GM12878 (cell line): ENCODE results near the gene ITPR2. TPM values are rescaled to one million over a fixed set of nuclear protein-coding genes. Genes with fewer than 3 reads are reported as not detected.

Source experiments
- ATAC-seq: fragments of 200-7000 bp; cut with Tn5 transposase; 3 replicates; pipeline ENCODE4 v1.9.1; 2020; ENCODE audit warnings: mild to moderate bottlenecking, moderate library complexity
- BruUV-seq: library from RNA; stranded (reverse); fragments of 400-500 nt; replicated peaks from 2 replicates; lab custom pipeline; 2021; lab: Mats Ljungman, UMichigan
- CTCF ChIA-PET: fragments of 300-600 bp; sonication (Branson Sonifier 250); formaldehyde crosslinking; extraction: SDS; loops from one replicate; lab custom pipeline; 2021; ENCODE audit warnings: inconsistent platforms; lab: Yijun Ruan, JAX
- POLR2A ChIA-PET: fragments of 350-600 bp; formaldehyde crosslinking; extraction: SDS; loops from one replicate; lab custom pipeline; 2021; ENCODE audit warnings: inconsistent platforms; lab: Charles Lee
- RAD21 ChIA-PET: fragments of 300-600 bp; sonication (Branson Sonifier 250); formaldehyde crosslinking; loops from one replicate; lab custom pipeline; 2023; ENCODE audit warnings: antibody characterized with exemption; ENCODE audit not compliant: unreplicated experiment; lab: Charles Lee
- SMC1A ChIA-PET: fragments of 300-600 bp; sonication (Branson Sonifier 250); formaldehyde crosslinking; loops from one replicate; lab custom pipeline; 2023; ENCODE audit not compliant: unreplicated experiment, uncharacterized antibody; lab: Charles Lee
- DNase-seq: peaks from one replicate; pipeline ENCODE4 v3.0.0-alpha.2; 2011; ENCODE audit warnings: low read depth, low spot score
- FAIRE-seq: peaks from 3 replicates; lab custom pipeline; 2011; peaks lifted over from hg19 to GRCh38; lab: Jason Lieb, UNC
- H2AFZ ChIP-seq: 2 replicates; pipeline ENCODE4 v1.6.0; 2011; ENCODE audit warnings: low read depth, low read length, control low read depth; ENCODE audit not compliant: control insufficient read depth
- H3K27ac ChIP-seq: 2 replicates; pipeline ENCODE4 v1.5.1; 2011; ENCODE audit warnings: control low read depth; ENCODE audit not compliant: control insufficient read depth, insufficient read depth
- H3K27me3 ChIP-seq, 2 experiments: replicated peaks in 1 of 2; 2 replicates each; pipeline versions ENCODE4 v1.6.0 to v1.6.1; 2011; ENCODE audit warnings: low read length in 1 of 2; ENCODE audit not compliant: control insufficient read depth in 2 of 2, insufficient read depth in 2 of 2
- H3K36me3 ChIP-seq, 2 experiments: 2 replicates each; pipeline ENCODE4 v1.5.1; 2011; ENCODE audit warnings: low read length in 1 of 2; ENCODE audit not compliant: control insufficient read depth in 2 of 2, insufficient read depth in 2 of 2
- H3K4me1 ChIP-seq: 2 replicates; pipeline ENCODE4 v1.6.1; 2011; ENCODE audit warnings: mild to moderate bottlenecking, low read length, moderate library complexity, mixed read lengths; ENCODE audit not compliant: control insufficient read depth, insufficient read depth
- H3K4me2 ChIP-seq: 2 replicates; pipeline ENCODE4 v1.6.0; 2011; ENCODE audit warnings: control low read depth; ENCODE audit not compliant: control insufficient read depth, insufficient read depth
- H3K4me3 ChIP-seq: fragments of 200-600 bp; sonication (generic); 2 replicates; pipeline ENCODE4 v1.5.1; 2016
- H3K79me2 ChIP-seq: 2 replicates; pipeline ENCODE4 v1.6.0; 2011; ENCODE audit warnings: low read length; ENCODE audit not compliant: control insufficient read depth, insufficient read depth
- H3K9ac ChIP-seq: 2 replicates; pipeline ENCODE4 v1.8.0; 2011; ENCODE audit warnings: low read length, control low read depth, mixed read lengths; ENCODE audit not compliant: control insufficient read depth, insufficient read depth
- H3K9me3 ChIP-seq: replicated peaks from 3 replicates; pipeline ENCODE4 v1.5.1; 2011; ENCODE audit warnings: mild to moderate bottlenecking, low read length; ENCODE audit not compliant: control insufficient read depth, insufficient read depth
- H4K20me1 ChIP-seq: 2 replicates; pipeline ENCODE4 v1.6.0; 2011; ENCODE audit not compliant: control insufficient read depth, insufficient read depth
- CHD4 ChIP-seq: fragments of 200-600 bp; sonication (generic); IDR thresholded peaks from 2 replicates; pipeline ENCODE4 v1.6.1; 2016; ENCODE audit warnings: mild to moderate bottlenecking
- GATAD2B ChIP-seq: fragments of 450-650 bp; conservative IDR thresholded peaks from 2 replicates; pipeline ENCODE4 v1.6.1; 2017; ENCODE audit warnings: low read depth, mild to moderate bottlenecking, moderate library complexity
- SREBF1 ChIP-seq: IDR thresholded peaks from 2 replicates; pipeline ENCODE4 v1.6.1; 2012; ENCODE audit warnings: mild to moderate bottlenecking, low read length
- WRNIP1 ChIP-seq: IDR thresholded peaks from 2 replicates; pipeline ENCODE4 v1.6.1; 2011; ENCODE audit warnings: low read depth, low read length, improper control_type of control experiment, borderline replicate concordance
- ZBED1 ChIP-seq: IDR thresholded peaks from 2 replicates; pipeline ENCODE4 v1.6.1; 2016; ENCODE audit warnings: borderline replicate concordance
- WGBS: methylation state at CpG from one replicate; pipeline ENCODE4 v1.1.6; 2016; ENCODE audit warnings: low lambda C conversion rate; ENCODE audit not compliant: insufficient replicate concordance, insufficient coverage; ENCODE audit errors: missing lambda C conversion rate; 5-methylcytosine and 5-hydroxymethylcytosine counted together
- in situ Hi-C: fragments of 300-500 bp; cut with MboI; formaldehyde crosslinking; loops from 9 replicates; pipeline ENCODE4 v1.14.3; 2018; ENCODE audit warnings: mixed read lengths
- intact Hi-C: fragments of 100-400 bp; cut with micrococcal nuclease; formaldehyde crosslinking; loops from one replicate; pipeline ENCODE4 v1.14.2; 2022; ENCODE audit not compliant: unreplicated experiment
- polyA plus RNA-seq, 11 experiments: library from polyadenylated mRNA; depleted of rRNA in 4 of 11; unstranded in 6 of 11; stranded (reverse) in 5 of 11; fragments of >200 nt; fragmentation: Nextera tagmentation in 4 of 11; fragmentation: Illumina TruSeq in 1 of 11; extraction: Ambion mirVana in 4 of 11; extraction: Trizol in 1 of 11; gene quantifications; 1 replicate in 1 of 11; 2 replicates in 10 of 11; pipeline versions ENCODE4 v1.2.1 to v1.2.3, GENCODE V29; 2011 to 2016; ENCODE audit warnings: inconsistent platforms in 2 of 11, missing spikeins in 2 of 11, low read depth in 1 of 11
- total RNA-seq, 4 experiments: library from RNA; depleted of rRNA in 3 of 4; stranded (reverse); fragments of >200 nt in 3 of 4; fragmentation: Illumina TruSeq in 1 of 4; extraction: Trizol in 1 of 4; gene quantifications; 2 replicates each; pipeline versions ENCODE4 v1.2.1 to v1.2.3, GENCODE V29; 2013 to 2021
- TF ChIP-seq, protein P1 (sequence below): fragments of 450-650 bp; IDR thresholded peaks from 2 replicates; pipeline ENCODE4 v1.6.1; 2014; ENCODE audit warnings: mild to moderate bottlenecking
- TF ChIP-seq, protein P2 (sequence below): fragments of 150-350 bp; IDR thresholded peaks from 2 replicates; pipeline ENCODE4 v1.6.1; 2014; ENCODE audit warnings: mild to moderate bottlenecking, low read depth, low read length

Gene ITPR2
- total and polyA plus RNA-seq, 10 of the 15 experiments (the other 5 are each of a cell fraction or from before 2014, with no cell fraction given) = 7.5 to 76.2 (median 47.1) TPM

DNA sequence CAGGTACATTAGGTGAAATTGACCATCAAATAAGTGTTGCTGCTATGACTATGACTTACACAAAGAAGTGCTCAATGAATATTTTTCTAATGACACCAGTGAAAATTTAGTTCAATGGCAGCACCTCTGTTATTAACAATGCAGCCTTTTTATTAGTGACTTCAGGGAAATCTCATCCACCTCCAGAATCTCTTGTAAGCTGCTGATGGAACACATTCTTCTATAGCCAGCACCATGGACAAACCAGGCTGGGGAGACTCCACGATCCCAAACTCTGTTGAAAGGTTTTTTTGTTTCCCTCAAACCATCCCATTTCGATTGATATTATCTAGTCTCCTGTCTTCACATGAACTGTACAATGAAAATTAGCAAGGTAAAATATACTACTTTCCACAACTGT lies 265.9 kb downstream of the ITPR2 start:
- H3K4me3 ChIP-seq = no peak overlapping the region
- H3K36me3 ChIP-seq = peaks cover 0 to 2% of the 10 kb centered on the region in 2 experiments; a peak in 3 of 4 replicates
- H3K4me2 ChIP-seq = no peak overlapping the region
- H3K9ac ChIP-seq = no peak overlapping the region
- ChIA-PET CTCF (interaction anchor here (1.0 to 1.1 kb wide), 3 partner anchors 11 to 85 kb away, joined by 3 read pairs; no protein-coding TSS in a partner anchor), SMC1A (interaction anchor here (1.1 kb wide), 1 partner anchor 433 kb away, joined by 3 read pairs; no protein-coding TSS in a partner anchor), POLR2A (no interaction called here), RAD21 (interaction anchor here (0.9 kb wide), 1 partner anchor 310 kb away, joined by 3 read pairs; no protein-coding TSS in a partner anchor)
- no peaks in the 10 kb centered on the region for H3K27me3 ChIP-seq
- DNase-seq (no peak), FAIRE-seq (peak; percentile 83), ATAC-seq (no peak)
- no peaks in the 10 kb centered on the region for H4K20me1 ChIP-seq
- no peak overlapping the region for H2AFZ ChIP-seq
- in situ Hi-C loops (no loop called here), intact Hi-C loops (no loop called here)
- H3K27ac ChIP-seq = no peak overlapping the region
- 66% methylated on average over 2 of the region's 2 CpGs for WGBS
- H3K79me2 ChIP-seq = no peaks in the 10 kb centered on the region
- no peaks in the 10 kb centered on the region for H3K9me3 ChIP-seq
- H3K4me1 ChIP-seq = no peaks in the 10 kb centered on the region
- BruUV-seq = no TSS peak
- no peak for TF ChIP-seq SREBF1
- TF ChIP-seq GATAD2B = no peak
- TF ChIP-seq, protein P1, sequence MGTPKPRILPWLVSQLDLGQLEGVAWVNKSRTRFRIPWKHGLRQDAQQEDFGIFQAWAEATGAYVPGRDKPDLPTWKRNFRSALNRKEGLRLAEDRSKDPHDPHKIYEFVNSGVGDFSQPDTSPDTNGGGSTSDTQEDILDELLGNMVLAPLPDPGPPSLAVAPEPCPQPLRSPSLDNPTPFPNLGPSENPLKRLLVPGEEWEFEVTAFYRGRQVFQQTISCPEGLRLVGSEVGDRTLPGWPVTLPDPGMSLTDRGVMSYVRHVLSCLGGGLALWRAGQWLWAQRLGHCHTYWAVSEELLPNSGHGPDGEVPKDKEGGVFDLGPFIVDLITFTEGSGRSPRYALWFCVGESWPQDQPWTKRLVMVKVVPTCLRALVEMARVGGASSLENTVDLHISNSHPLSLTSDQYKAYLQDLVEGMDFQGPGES = no peak

DNA sequence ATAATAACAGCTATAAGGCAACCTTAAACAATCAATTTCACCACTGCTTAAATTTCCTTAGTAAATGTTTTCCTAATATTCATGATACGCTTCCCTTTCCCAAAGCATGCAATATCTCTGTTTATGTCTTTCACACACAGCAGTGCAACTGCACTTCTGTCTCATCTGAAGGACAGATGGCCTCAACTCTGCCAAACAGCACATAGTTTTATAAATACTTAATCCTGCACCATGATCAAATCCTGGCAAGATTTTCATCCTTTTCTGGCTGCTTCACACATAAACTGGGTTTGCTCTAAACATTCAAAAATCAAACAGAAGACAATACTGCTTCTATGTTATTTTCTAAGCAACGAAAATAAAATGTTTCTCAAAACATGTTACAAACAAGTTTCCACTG lies 266.3 kb downstream of the ITPR2 start:
- Histone ChIP-seq H2AFZ (no peak overlapping the region), H3K36me3 (peaks cover 0 to under 1% of the 10 kb centered on the region in 2 experiments; a peak in 2 of 4 replicates), H3K9me3 (no peaks in the 10 kb centered on the region), H3K9ac (no peak overlapping the region), H3K4me2 (no peak overlapping the region), H3K27me3 (no peaks in the 10 kb centered on the region), H3K79me2 (no peaks in the 10 kb centered on the region), H3K4me1 (no peaks in the 10 kb centered on the region), H3K4me3 (no peak overlapping the region), H3K27ac (no peak overlapping the region), H4K20me1 (no peaks in the 10 kb centered on the region)
- TF ChIP-seq WRNIP1 (no peak), ZBED1 (no peak), CHD4 (no peak)
- TF ChIP-seq, protein P2, sequence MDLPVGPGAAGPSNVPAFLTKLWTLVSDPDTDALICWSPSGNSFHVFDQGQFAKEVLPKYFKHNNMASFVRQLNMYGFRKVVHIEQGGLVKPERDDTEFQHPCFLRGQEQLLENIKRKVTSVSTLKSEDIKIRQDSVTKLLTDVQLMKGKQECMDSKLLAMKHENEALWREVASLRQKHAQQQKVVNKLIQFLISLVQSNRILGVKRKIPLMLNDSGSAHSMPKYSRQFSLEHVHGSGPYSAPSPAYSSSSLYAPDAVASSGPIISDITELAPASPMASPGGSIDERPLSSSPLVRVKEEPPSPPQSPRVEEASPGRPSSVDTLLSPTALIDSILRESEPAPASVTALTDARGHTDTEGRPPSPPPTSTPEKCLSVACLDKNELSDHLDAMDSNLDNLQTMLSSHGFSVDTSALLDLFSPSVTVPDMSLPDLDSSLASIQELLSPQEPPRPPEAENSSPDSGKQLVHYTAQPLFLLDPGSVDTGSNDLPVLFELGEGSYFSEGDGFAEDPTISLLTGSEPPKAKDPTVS = no peak
- RAD21 ChIA-PET = interaction anchor here (0.9 kb wide), 1 partner anchor 311 kb away, joined by 3 read pairs; no protein-coding TSS in a partner anchor
- no TSS peak for BruUV-seq
- no peak for FAIRE-seq
- WGBS = 93% methylated on average over 2 of the region's 2 CpGs
- no peak for DNase-seq
- SMC1A ChIA-PET = no interaction called here
- in situ Hi-C loops (no loop called here), intact Hi-C loops (no loop called here)
- ATAC-seq = no peak
- POLR2A ChIA-PET = no interaction called here
- CTCF ChIA-PET = interaction anchor here (1.1 kb wide), 1 partner anchor 26 kb away, joined by 3 read pairs; no protein-coding TSS in a partner anchor
